K562 (cell line): ENCODE results near the gene CBS. TPM values are rescaled to one million over a fixed set of nuclear protein-coding genes. Genes with fewer than 3 reads are reported as not detected.

Source experiments
- ATAC-seq: fragments of 200-7000 bp; cut with Tn5 transposase; 3 replicates; pipeline ENCODE4 v1.9.1; 2020; ENCODE audit warnings: moderate library complexity
- BruUV-seq: library from RNA; stranded (reverse); fragments of 400-500 nt; replicated peaks from 2 replicates; lab custom pipeline; 2021; lab: Mats Ljungman, UMichigan
- CTCF ChIA-PET: fragments of 300-600 bp; formaldehyde crosslinking; extraction: SDS; loops from one replicate; lab custom pipeline; 2021; ENCODE audit warnings: low intra/inter-chr PET ratio; lab: Yijun Ruan, JAX
- POLR2A ChIA-PET: fragments of 300-600, 350-650 bp; sonication (Branson Sonifier 250); formaldehyde crosslinking; extraction: SDS; loops from one replicate; lab custom pipeline; 2021; ENCODE audit warnings: antibody characterized with exemption, inconsistent platforms; lab: Yijun Ruan, JAX
- DNase-seq, 4 experiments: peaks; one replicate each; pipeline versions ENCODE4 v3.0.0 to v3.0.0-alpha.2; 2011 to 2018; ENCODE audit warnings: low spot score in 3 of 4, mixed read lengths in 3 of 4; ENCODE audit errors: extremely low read depth in 1 of 4
- FAIRE-seq: peaks from 2 replicates; lab custom pipeline; 2011; peaks lifted over from hg19 to GRCh38; lab: Jason Lieb, UNC
- H2AFZ ChIP-seq: 2 replicates; pipeline ENCODE4 v1.6.0; 2011; ENCODE audit warnings: low read depth, low read length, control low read depth, inconsistent platforms
- H3K27ac ChIP-seq: fragments of 200-600 bp; 3 replicates; pipeline ENCODE4 v1.8.0; 2011; ENCODE audit warnings: low read depth, mild to moderate bottlenecking, control low read depth, inconsistent platforms, low read length, moderate library complexity, mixed read lengths; ENCODE audit errors: extremely low read depth
- H3K27me3 ChIP-seq, 2 experiments: fragments of 300-600 bp in 1 of 2; 2 replicates in 1 of 2; 3 replicates in 1 of 2; pipeline versions ENCODE4 v1.6.0 to v1.8.0; 2011; ENCODE audit warnings: inconsistent platforms in 2 of 2, low read length in 2 of 2, mild to moderate bottlenecking in 1 of 2, mixed read lengths in 1 of 2, moderate library complexity in 1 of 2; ENCODE audit not compliant: control insufficient read depth in 2 of 2, insufficient read depth in 2 of 2
- H3K36me3 ChIP-seq: fragments of 300-600 bp; 3 replicates; pipeline ENCODE4 v1.8.0; 2011; ENCODE audit warnings: mild to moderate bottlenecking, low read length, inconsistent platforms; ENCODE audit not compliant: control insufficient read depth, insufficient read depth
- H3K4me1 ChIP-seq, 2 experiments: fragments of 200-600 bp in 1 of 2; replicated peaks in 1 of 2; 2 replicates in 1 of 2; 3 replicates in 1 of 2; pipeline versions ENCODE4 v1.5.1 to v1.8.0; 2011; ENCODE audit warnings: inconsistent platforms in 2 of 2, low read length in 2 of 2, mild to moderate bottlenecking in 1 of 2, mixed read lengths in 1 of 2, moderate library complexity in 1 of 2; ENCODE audit not compliant: control insufficient read depth in 2 of 2, insufficient read depth in 2 of 2
- H3K4me2 ChIP-seq: 2 replicates; pipeline ENCODE4 v1.6.1; 2011; ENCODE audit warnings: low read length, control low read depth, inconsistent platforms, mixed read lengths; ENCODE audit not compliant: insufficient read depth
- H3K4me3 ChIP-seq: fragments of 200-600 bp; sonication (generic), shearing (Covaris generic); 2 replicates; pipeline ENCODE4 v1.5.1; 2016; ENCODE audit warnings: control low read depth, inconsistent platforms
- H3K79me2 ChIP-seq: fragments of 200-600 bp; 3 replicates; pipeline ENCODE4 v1.8.0; 2011; ENCODE audit warnings: low read length, inconsistent platforms; ENCODE audit not compliant: control insufficient read depth, insufficient read depth
- H3K9ac ChIP-seq, 2 experiments: 2 replicates each; pipeline versions ENCODE4 v1.6.0 to v1.6.1; 2011; ENCODE audit warnings: low read depth in 2 of 2, low read length in 2 of 2, control low read depth in 1 of 2, inconsistent platforms in 1 of 2, mild to moderate bottlenecking in 1 of 2, mixed read lengths in 1 of 2; ENCODE audit not compliant: insufficient read depth in 1 of 2
- H3K9me1 ChIP-seq: one replicate; pipeline ENCODE4 v1.6.0; 2011; ENCODE audit warnings: inconsistent platforms, mild to moderate bottlenecking, low read length, moderate library complexity; ENCODE audit not compliant: control insufficient read depth, insufficient read depth
- H3K9me3 ChIP-seq: replicated peaks from 2 replicates; pipeline ENCODE4 v1.5.1; 2011; ENCODE audit warnings: low read depth, low read length, inconsistent platforms; ENCODE audit not compliant: control insufficient read depth, insufficient read depth
- H4K20me1 ChIP-seq: replicated peaks from 2 replicates; pipeline ENCODE4 v1.6.1; 2011; ENCODE audit warnings: low read length, inconsistent platforms, mixed read lengths; ENCODE audit not compliant: control insufficient read depth, insufficient read depth
- CXXC5 ChIP-seq: fragments of 250-450 bp; sonication (Bioruptor Pico); IDR thresholded peaks from 2 replicates; pipeline ENCODE4 v1.8.0; 2022; ENCODE audit warnings: inconsistent platforms, mild to moderate bottlenecking, moderate library complexity
- GABPA ChIP-seq: fragments of 200-800 bp; sonication (Bioruptor generic); conservative IDR thresholded peaks from 2 replicates; pipeline ENCODE4 v1.6.1; 2016; ENCODE audit warnings: low read depth, missing genetic modification characterization, missing compliant biosample characterization
- KDM4B ChIP-seq, 2 experiments: fragments of 450-650 bp in 1 of 2; sonication (generic) in 1 of 2; IDR thresholded peaks; 2 replicates each; pipeline ENCODE4 v1.6.1; 2016 to 2017; ENCODE audit warnings: borderline replicate concordance in 2 of 2, antibody characterized with exemption in 1 of 2, low read depth in 1 of 2, mild to moderate bottlenecking in 1 of 2
- MEIS2 ChIP-seq: fragments of 450-650 bp; IDR thresholded peaks from 2 replicates; pipeline ENCODE4 v1.6.1; 2014; ENCODE audit warnings: mild to moderate bottlenecking; ENCODE audit not compliant: partially characterized antibody
- MIER1 ChIP-seq: fragments of 450-650 bp; IDR thresholded peaks from 2 replicates; pipeline ENCODE4 v1.6.1; 2016; ENCODE audit warnings: antibody characterized with exemption, mild to moderate bottlenecking, low read depth
- MITF ChIP-seq: IDR thresholded peaks from 2 replicates; pipeline ENCODE4 v1.6.1; 2014; ENCODE audit warnings: antibody characterized with exemption
- MTA2 ChIP-seq: fragments of 450-650 bp; IDR thresholded peaks from 2 replicates; pipeline ENCODE4 v1.6.1; 2016; ENCODE audit warnings: low read depth
- MYBL2 ChIP-seq, 2 experiments: fragments of 450-650 bp in 1 of 2; sonication (generic) in 1 of 2; formaldehyde crosslinking in 1 of 2; IDR thresholded peaks; 2 replicates each; pipeline versions ENCODE4 v1.6.1 to v1.8.1; 2017 to 2022; ENCODE audit warnings: borderline replicate concordance in 1 of 2, inconsistent platforms in 1 of 2, low read depth in 1 of 2, mild to moderate bottlenecking in 1 of 2, missing genetic modification reagents in 1 of 2, moderate library complexity in 1 of 2
- SRF ChIP-seq, 2 experiments: fragments of 250-450, 450-650 bp in 1 of 2; sonication (Bioruptor Pico) in 1 of 2; sonication (generic) in 1 of 2; formaldehyde crosslinking; IDR thresholded peaks; 2 replicates each; pipeline versions ENCODE4 v1.5.0 to v1.5.1; 2020 to 2022; ENCODE audit warnings: mild to moderate bottlenecking in 1 of 2, missing genetic modification reagents in 1 of 2
- ZNF134 ChIP-seq: fragments of 250-450 bp; sonication (Bioruptor Pico); conservative IDR thresholded peaks from 2 replicates; pipeline ENCODE4 v1.4.0; 2020
- WGBS: fragments of 100-300 bp; shearing (Covaris generic); methylation state at CpG from one replicate; pipeline ENCODE4 v1.1.6; 2016; ENCODE audit warnings: low coverage, mixed read lengths; ENCODE audit not compliant: insufficient coverage; ENCODE audit errors: missing lambda C conversion rate; 5-methylcytosine and 5-hydroxymethylcytosine counted together
- in situ Hi-C: fragments of 300-500 bp; cut with MboI; formaldehyde crosslinking; loops from 4 replicates; pipeline ENCODE4 v1.15.0; 2018; ENCODE audit warnings: inconsistent platforms, mixed read lengths
- intact Hi-C: fragments of 100-400 bp; cut with micrococcal nuclease; formaldehyde crosslinking; loops from 2 replicates; pipeline ENCODE4 v1.14.2; 2022
- polyA plus RNA-seq, 8 experiments: library from polyadenylated mRNA; depleted of rRNA in 4 of 8; stranded (reverse) in 5 of 8; unstranded in 3 of 8; fragments of >200 nt; fragmentation: Nextera tagmentation in 2 of 8; fragmentation: Illumina TruSeq in 1 of 8; extraction: Ambion mirVana in 2 of 8; extraction: Trizol in 1 of 8; gene quantifications; 2 replicates each; pipeline versions ENCODE4 v1.2.1 to v1.2.3, GENCODE V29; 2011 to 2014; ENCODE audit warnings: inconsistent platforms in 1 of 8, missing spikeins in 1 of 8
- total RNA-seq, 7 experiments: library from RNA; depleted of rRNA in 6 of 7; stranded (reverse); fragments of >200 nt in 6 of 7; fragmentation: Illumina TruSeq in 2 of 7; extraction: Trizol in 2 of 7; gene quantifications; 2 replicates each; pipeline versions ENCODE4 v1.2.1 to v1.2.3, GENCODE V29; 2011 to 2021; ENCODE audit warnings: low replicate concordance in 1 of 7

Gene CBS
- total and polyA plus RNA-seq, 9 of the 15 experiments (the other 6 are each of a cell fraction or from before 2014, with no cell fraction given) = 4.6 to 472 (median 152) TPM

GRCh38 chr21:43034826-43035225 lies 40.8 kb downstream of the CBS start:
- Histone ChIP-seq H3K9me1 (no peaks in the 10 kb centered on the region), H2AFZ (no peak overlapping the region), H3K27ac (no peak overlapping the region), H3K9ac (no peak overlapping the region), H3K79me2 (no peaks in the 10 kb centered on the region), H3K27me3 (no peaks in the 10 kb centered on the region), H3K4me1 (peaks cover 0 to 5% of the 10 kb centered on the region in 2 experiments; a peak in 1 of 5 replicates), H3K9me3 (no peaks in the 10 kb centered on the region), H4K20me1 (no peaks in the 10 kb centered on the region)
- POLR2A ChIA-PET = no interaction called here
- in situ Hi-C loops = no loop called here
- intact Hi-C loops = no loop called here
- no TSS peak for BruUV-seq
- FAIRE-seq (no peak), DNase-seq (no peak), ATAC-seq (no peak)
- no peak for TF ChIP-seq KDM4B (IDR thresholded peaks at IDR 0.05; ENCODE audit: borderline replicate concordance in 2 of 2, low read depth in 1 of 2)
- TF ChIP-seq MEIS2 = no peak
- no peak for TF ChIP-seq GABPA (tag)
- TF ChIP-seq ZNF134 (CRISPR knock-in tag) = no peak
- no peak for TF ChIP-seq SRF (CRISPR knock-in tag; IDR thresholded peaks at IDR 0.05)
- no peak for TF ChIP-seq MYBL2 (IDR thresholded peaks at IDR 0.05; ENCODE audit: low read depth)
- no peak for TF ChIP-seq MYBL2 (CRISPR knock-in tag; IDR thresholded peaks at IDR 0.05; ENCODE audit: borderline replicate concordance)
- no peak for TF ChIP-seq CXXC5 (CRISPR knock-in tag)
- no peak for TF ChIP-seq MTA2
- TF ChIP-seq MITF = no peak
- no peak for TF ChIP-seq MIER1
- TF ChIP-seq, all 486 proteins: peak for 0
- CTCF ChIA-PET = no interaction called here
- Histone ChIP-seq H3K4me3 (no peak overlapping the region), H3K4me2 (no peak overlapping the region), H3K36me3 (peaks cover 15% of the 10 kb centered on the region)
- 68% methylated on average over 5 of the region's 5 CpGs for WGBS
